Caco-2 (cell line): ENCODE results near the gene CARS2. TPM values are rescaled to one million over a fixed set of nuclear protein-coding genes. Genes with fewer than 3 reads are reported as not detected.

ENCODE experiments used
- BruUV-seq: library from RNA; stranded (reverse); fragments of 400-500 nt; replicated peaks from 2 replicates; lab custom pipeline; 2021; lab: Mats Ljungman, UMichigan
- CTCF ChIA-PET: fragments of 300-600 bp; sonication (Branson Sonifier 250); formaldehyde crosslinking; loops from one replicate; lab custom pipeline; 2022; ENCODE audit warnings: antibody characterized with exemption; lab: Charles Lee
- POLR2A ChIA-PET: fragments of 300-600 bp; sonication (Branson Sonifier 250); formaldehyde crosslinking; loops from one replicate; lab custom pipeline; 2022; ENCODE audit warnings: antibody characterized with exemption; lab: Charles Lee
- DNase-seq, 2 experiments: peaks; one replicate each; pipeline versions ENCODE4 v3.0.0 to v3.0.0-alpha.2; 2020 to 2022
- H3K27me3 ChIP-seq: replicated peaks from 2 replicates; pipeline ENCODE4 v1.6.0; 2011; ENCODE audit warnings: low read length; ENCODE audit not compliant: control insufficient read depth, insufficient read depth
- H3K36me3 ChIP-seq: 2 replicates; pipeline ENCODE4 v1.5.1; 2011; ENCODE audit warnings: low read length; ENCODE audit not compliant: control insufficient read depth, insufficient read depth
- H3K4me1 ChIP-seq: fragments of 250-450 bp; sonication (Bioruptor Pico); 2 replicates; pipeline ENCODE4 v1.5.1; 2020; ENCODE audit warnings: mild to moderate bottlenecking
- H3K4me3 ChIP-seq: 2 replicates; pipeline ENCODE4 v1.5.1; 2011; ENCODE audit warnings: low read depth, mild to moderate bottlenecking, control low read depth, low read length
- H3K9me3 ChIP-seq: fragments of 250-450 bp; sonication (Bioruptor Pico); 2 replicates; pipeline ENCODE4 v1.5.1; 2020; ENCODE audit warnings: mild to moderate bottlenecking, moderate library complexity
- H3K27ac Mint-ChIP-seq: one replicate; pipeline ENCODE4 v1.8.0; 2022; ENCODE audit warnings: mixed read lengths; ENCODE audit not compliant: unreplicated experiment
- H3K27me3 Mint-ChIP-seq: one replicate; pipeline ENCODE4 v1.8.0; 2022; ENCODE audit warnings: mixed read lengths; ENCODE audit not compliant: insufficient read depth, unreplicated experiment
- H3K36me3 Mint-ChIP-seq: one replicate; pipeline ENCODE4 v1.8.0; 2022; ENCODE audit warnings: mild to moderate bottlenecking, mixed read lengths; ENCODE audit not compliant: insufficient read depth, unreplicated experiment
- H3K4me1 Mint-ChIP-seq: one replicate; pipeline ENCODE4 v1.8.0; 2022; ENCODE audit warnings: low read depth, mixed read lengths; ENCODE audit not compliant: unreplicated experiment
- H3K4me3 Mint-ChIP-seq: one replicate; pipeline ENCODE4 v1.8.0; 2022; ENCODE audit warnings: mild to moderate bottlenecking, moderate library complexity, mixed read lengths; ENCODE audit not compliant: unreplicated experiment
- H3K9me3 Mint-ChIP-seq: one replicate; pipeline ENCODE4 v1.8.0; 2022; ENCODE audit warnings: mixed read lengths; ENCODE audit not compliant: unreplicated experiment
- intact Hi-C: fragments of 100-400 bp; cut with micrococcal nuclease; formaldehyde crosslinking; loops from one replicate; pipeline ENCODE4 v1.10.0; 2022; ENCODE audit not compliant: unreplicated experiment
- total RNA-seq: library from RNA; stranded (reverse); gene quantifications from 2 replicates; pipeline ENCODE4 v1.2.3, GENCODE V29; 2022
- TF ChIP-seq, protein P1 (sequence below), 2 experiments: fragments of 200-600 bp in 1 of 2; IDR thresholded peaks; 1 replicate in 1 of 2; 2 replicates in 1 of 2; pipeline versions ENCODE4 v1.5.1 to v1.8.0; 2011 to 2022; ENCODE audit warnings: antibody characterized with exemption in 1 of 2, control low read depth in 1 of 2, inconsistent platforms in 1 of 2, low read depth in 1 of 2, low read length in 1 of 2, mild to moderate bottlenecking in 1 of 2, moderate library complexity in 1 of 2; ENCODE audit not compliant: insufficient read depth in 1 of 2, severe bottlenecking in 1 of 2, unreplicated experiment in 1 of 2

Gene CARS2
- total RNA-seq, 1 experiment from 2014 or later: 63.1 TPM

DNA sequence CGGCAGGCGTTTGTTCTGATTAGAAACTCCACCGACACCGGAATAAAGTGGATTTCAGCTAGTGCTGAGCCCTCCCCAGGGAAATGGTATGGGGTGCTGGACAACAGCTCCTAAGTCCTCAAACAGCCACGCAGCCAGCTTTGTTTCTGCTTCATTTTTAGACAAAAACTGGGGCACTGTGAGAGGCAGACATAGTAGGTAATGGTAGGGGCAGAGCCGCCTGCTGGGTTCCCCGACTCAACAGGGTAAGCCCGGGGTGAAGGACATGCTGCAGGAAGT is 39.7 kb downstream of the CARS2 start:
- Histone ChIP-seq H3K4me3 (no peak overlapping the region), H3K36me3 (peaks cover 5% of the 10 kb centered on the region), H3K27me3 (no peaks in the 10 kb centered on the region), H3K9me3 (no peaks in the 10 kb centered on the region), H3K4me1 (no peaks in the 10 kb centered on the region)
- H3K27ac Mint-ChIP-seq: no peak overlapping the region
- BruUV-seq: no TSS peak
- intact Hi-C loops: no loop called here
- ChIA-PET CTCF (no interaction called here), POLR2A (no interaction called here)
- no peak overlapping the region for H3K4me3 Mint-ChIP-seq
- H3K4me1 Mint-ChIP-seq: no peaks in the 10 kb centered on the region
- no peaks in the 10 kb centered on the region for H3K27me3 Mint-ChIP-seq
- H3K9me3 Mint-ChIP-seq: no peaks in the 10 kb centered on the region
- TF ChIP-seq, protein P1, sequence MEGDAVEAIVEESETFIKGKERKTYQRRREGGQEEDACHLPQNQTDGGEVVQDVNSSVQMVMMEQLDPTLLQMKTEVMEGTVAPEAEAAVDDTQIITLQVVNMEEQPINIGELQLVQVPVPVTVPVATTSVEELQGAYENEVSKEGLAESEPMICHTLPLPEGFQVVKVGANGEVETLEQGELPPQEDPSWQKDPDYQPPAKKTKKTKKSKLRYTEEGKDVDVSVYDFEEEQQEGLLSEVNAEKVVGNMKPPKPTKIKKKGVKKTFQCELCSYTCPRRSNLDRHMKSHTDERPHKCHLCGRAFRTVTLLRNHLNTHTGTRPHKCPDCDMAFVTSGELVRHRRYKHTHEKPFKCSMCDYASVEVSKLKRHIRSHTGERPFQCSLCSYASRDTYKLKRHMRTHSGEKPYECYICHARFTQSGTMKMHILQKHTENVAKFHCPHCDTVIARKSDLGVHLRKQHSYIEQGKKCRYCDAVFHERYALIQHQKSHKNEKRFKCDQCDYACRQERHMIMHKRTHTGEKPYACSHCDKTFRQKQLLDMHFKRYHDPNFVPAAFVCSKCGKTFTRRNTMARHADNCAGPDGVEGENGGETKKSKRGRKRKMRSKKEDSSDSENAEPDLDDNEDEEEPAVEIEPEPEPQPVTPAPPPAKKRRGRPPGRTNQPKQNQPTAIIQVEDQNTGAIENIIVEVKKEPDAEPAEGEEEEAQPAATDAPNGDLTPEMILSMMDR (IDR thresholded peaks at IDR 0.05; ENCODE audit: insufficient read depth in 1 of 2, low read depth in 1 of 2, low read length in 1 of 2, severe bottlenecking in 1 of 2, unreplicated experiment in 1 of 2): no peak
- DNase-seq: no peak
- H3K36me3 Mint-ChIP-seq: peaks cover 60% of the 10 kb centered on the region

GRCh38 chr13:110665491-110666254 is 40.2 kb downstream of the CARS2 start:
- TF ChIP-seq, protein P1 (IDR thresholded peaks at IDR 0.05; ENCODE audit: insufficient read depth in 1 of 2, low read depth in 1 of 2, low read length in 1 of 2, severe bottlenecking in 1 of 2, unreplicated experiment in 1 of 2): no peak
- Mint-ChIP-seq H3K4me1 (no peaks in the 10 kb centered on the region), H3K4me3 (no peak overlapping the region), H3K27me3 (no peaks in the 10 kb centered on the region), H3K9me3 (no peaks in the 10 kb centered on the region), H3K27ac (no peak overlapping the region), H3K36me3 (peaks cover 64% of the 10 kb centered on the region)
- peaks cover 5% of the 10 kb centered on the region for H3K36me3 ChIP-seq
- BruUV-seq: no TSS peak
- CTCF ChIA-PET: no interaction called here
- H3K27me3 ChIP-seq: no peaks in the 10 kb centered on the region
- no peaks in the 10 kb centered on the region for H3K9me3 ChIP-seq
- POLR2A ChIA-PET: no interaction called here
- H3K4me1 ChIP-seq: no peaks in the 10 kb centered on the region
- no peak overlapping the region for H3K4me3 ChIP-seq
- DNase-seq: no peak
- intact Hi-C loops: no loop called here

DNA sequence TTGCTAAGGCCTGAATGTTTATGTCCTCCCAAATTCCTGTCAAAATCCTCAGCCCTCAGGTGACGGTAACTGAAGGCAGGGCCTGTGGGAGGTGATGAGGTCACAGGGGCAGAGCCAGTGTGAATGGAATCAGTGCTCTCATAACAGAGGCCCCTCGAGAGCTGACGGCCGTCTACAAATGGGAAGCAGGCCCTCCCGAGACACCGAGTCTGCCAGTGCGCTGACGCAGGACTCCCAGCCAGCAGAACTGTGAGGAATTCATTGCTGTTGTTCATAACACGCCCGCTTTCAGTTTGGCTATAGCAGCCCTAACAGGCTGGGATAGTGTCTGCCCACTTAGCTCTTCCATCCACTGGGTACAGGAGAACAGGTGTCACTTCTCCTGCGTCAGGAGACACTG is 41.2 kb downstream of the CARS2 start:
- Mint-ChIP-seq H3K27ac (no peak overlapping the region), H3K36me3 (peaks cover 69% of the 10 kb centered on the region), H3K4me3 (no peak overlapping the region), H3K9me3 (peaks cover 9% of the 10 kb centered on the region), H3K4me1 (no peaks in the 10 kb centered on the region), H3K27me3 (no peaks in the 10 kb centered on the region)
- no TSS peak for BruUV-seq
- intact Hi-C loops: no loop called here
- H3K27me3 ChIP-seq: no peaks in the 10 kb centered on the region
- H3K4me1 ChIP-seq: no peaks in the 10 kb centered on the region
- TF ChIP-seq, protein P1 (IDR thresholded peaks at IDR 0.05; ENCODE audit: insufficient read depth in 1 of 2, low read depth in 1 of 2, low read length in 1 of 2, severe bottlenecking in 1 of 2, unreplicated experiment in 1 of 2): no peak
- peaks cover 3% of the 10 kb centered on the region for H3K36me3 ChIP-seq
- H3K9me3 ChIP-seq: no peaks in the 10 kb centered on the region
- POLR2A ChIA-PET: no interaction called here
- CTCF ChIA-PET: no interaction called here
- H3K4me3 ChIP-seq: no peak overlapping the region
- no peak for DNase-seq
